ENCODE measurements around the gene GABRD.

The GABRD gene

DNA sequence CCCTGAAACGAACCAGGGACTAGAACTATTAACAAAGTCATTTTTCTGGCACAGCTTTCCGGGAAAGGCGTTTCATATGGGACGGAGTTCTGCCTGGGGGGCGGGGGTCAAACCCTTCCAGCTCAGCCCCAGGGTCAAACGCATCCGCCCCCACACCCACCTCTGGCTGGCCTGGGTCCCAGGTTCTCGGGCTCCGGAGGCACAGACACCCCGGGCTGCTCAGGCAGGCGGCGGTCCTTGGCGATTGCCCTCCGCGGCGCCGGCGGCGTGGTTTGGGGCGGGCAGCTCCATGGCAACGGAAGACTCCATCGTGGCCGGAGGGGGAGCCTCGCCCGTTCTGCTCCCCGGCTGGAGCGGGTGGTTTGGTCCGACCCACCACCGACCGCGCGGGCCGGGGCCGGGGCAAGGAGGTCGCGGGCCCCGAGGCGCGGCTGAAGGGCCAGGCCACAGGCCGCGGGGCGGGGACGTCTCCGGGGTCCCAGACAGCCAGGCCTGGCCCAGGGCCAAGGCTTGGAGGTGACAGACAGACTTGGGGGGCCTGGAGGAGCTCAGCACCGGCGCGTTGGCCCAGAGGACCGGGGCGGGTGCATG, 15.5 kb upstream of the GABRD start, which contains the start of gene CFAP74:
Gene CFAP74 (minus strand): TSS at position 246 of the 591 bp plus-strand sequence. CDS start 12,830 bp downstream, outside the sequence.
- no peaks in the 10 kb centered on the region for H3K36me3 ChIP-seq
- no peaks in the 10 kb centered on the region for H3K9me3 ChIP-seq
- H3K4me1 ChIP-seq (ENCODE audit: control insufficient read depth in 1 of 2, insufficient read depth in 1 of 2, low read depth in 1 of 2, low read length in 1 of 2) = no peaks in the 10 kb centered on the region
- TF ChIP-seq, protein P1, sequence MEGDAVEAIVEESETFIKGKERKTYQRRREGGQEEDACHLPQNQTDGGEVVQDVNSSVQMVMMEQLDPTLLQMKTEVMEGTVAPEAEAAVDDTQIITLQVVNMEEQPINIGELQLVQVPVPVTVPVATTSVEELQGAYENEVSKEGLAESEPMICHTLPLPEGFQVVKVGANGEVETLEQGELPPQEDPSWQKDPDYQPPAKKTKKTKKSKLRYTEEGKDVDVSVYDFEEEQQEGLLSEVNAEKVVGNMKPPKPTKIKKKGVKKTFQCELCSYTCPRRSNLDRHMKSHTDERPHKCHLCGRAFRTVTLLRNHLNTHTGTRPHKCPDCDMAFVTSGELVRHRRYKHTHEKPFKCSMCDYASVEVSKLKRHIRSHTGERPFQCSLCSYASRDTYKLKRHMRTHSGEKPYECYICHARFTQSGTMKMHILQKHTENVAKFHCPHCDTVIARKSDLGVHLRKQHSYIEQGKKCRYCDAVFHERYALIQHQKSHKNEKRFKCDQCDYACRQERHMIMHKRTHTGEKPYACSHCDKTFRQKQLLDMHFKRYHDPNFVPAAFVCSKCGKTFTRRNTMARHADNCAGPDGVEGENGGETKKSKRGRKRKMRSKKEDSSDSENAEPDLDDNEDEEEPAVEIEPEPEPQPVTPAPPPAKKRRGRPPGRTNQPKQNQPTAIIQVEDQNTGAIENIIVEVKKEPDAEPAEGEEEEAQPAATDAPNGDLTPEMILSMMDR (IDR thresholded peaks at IDR 0.05) = no peak
- H3K4me3 ChIP-seq (ENCODE audit: low read depth in 1 of 2, low read length in 1 of 2) = no peak within 1 kb of the TSS
- peaks cover 83% of the 10 kb centered on the region for H3K27me3 ChIP-seq
- H3K27ac ChIP-seq = no peak within 1 kb of the TSS

DNA sequence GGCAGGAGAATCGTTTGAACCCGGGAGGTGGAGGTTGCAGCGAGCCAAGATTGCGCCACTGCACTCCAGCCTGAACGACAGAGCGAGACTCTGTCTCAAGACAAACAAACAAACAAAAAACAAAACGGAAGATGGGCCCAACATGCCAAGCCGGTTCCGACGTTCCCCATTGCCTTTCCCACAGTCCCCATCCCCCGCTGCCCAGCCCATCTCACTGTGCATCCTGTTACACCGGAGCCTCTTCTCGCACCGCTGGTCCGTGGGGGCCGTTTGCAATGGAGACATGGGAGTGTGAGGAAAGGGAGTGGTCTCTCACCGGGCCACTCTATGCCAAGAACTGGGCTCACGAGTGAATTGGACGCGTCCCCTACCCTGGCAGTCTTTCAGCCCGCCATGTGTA, 14.3 kb upstream of the GABRD start:
- H3K36me3 ChIP-seq = no peaks in the 10 kb centered on the region
- no peak overlapping the region for H3K27ac ChIP-seq
- H3K4me3 ChIP-seq (ENCODE audit: low read depth in 1 of 2, low read length in 1 of 2) = no peak overlapping the region
- H3K9me3 ChIP-seq = no peaks in the 10 kb centered on the region
- peaks cover 91% of the 10 kb centered on the region for H3K27me3 ChIP-seq
- TF ChIP-seq, protein P1 (IDR thresholded peaks at IDR 0.05) = no peak
- H3K4me1 ChIP-seq (ENCODE audit: control insufficient read depth in 1 of 2, insufficient read depth in 1 of 2, low read depth in 1 of 2, low read length in 1 of 2) = no peaks in the 10 kb centered on the region

DNA sequence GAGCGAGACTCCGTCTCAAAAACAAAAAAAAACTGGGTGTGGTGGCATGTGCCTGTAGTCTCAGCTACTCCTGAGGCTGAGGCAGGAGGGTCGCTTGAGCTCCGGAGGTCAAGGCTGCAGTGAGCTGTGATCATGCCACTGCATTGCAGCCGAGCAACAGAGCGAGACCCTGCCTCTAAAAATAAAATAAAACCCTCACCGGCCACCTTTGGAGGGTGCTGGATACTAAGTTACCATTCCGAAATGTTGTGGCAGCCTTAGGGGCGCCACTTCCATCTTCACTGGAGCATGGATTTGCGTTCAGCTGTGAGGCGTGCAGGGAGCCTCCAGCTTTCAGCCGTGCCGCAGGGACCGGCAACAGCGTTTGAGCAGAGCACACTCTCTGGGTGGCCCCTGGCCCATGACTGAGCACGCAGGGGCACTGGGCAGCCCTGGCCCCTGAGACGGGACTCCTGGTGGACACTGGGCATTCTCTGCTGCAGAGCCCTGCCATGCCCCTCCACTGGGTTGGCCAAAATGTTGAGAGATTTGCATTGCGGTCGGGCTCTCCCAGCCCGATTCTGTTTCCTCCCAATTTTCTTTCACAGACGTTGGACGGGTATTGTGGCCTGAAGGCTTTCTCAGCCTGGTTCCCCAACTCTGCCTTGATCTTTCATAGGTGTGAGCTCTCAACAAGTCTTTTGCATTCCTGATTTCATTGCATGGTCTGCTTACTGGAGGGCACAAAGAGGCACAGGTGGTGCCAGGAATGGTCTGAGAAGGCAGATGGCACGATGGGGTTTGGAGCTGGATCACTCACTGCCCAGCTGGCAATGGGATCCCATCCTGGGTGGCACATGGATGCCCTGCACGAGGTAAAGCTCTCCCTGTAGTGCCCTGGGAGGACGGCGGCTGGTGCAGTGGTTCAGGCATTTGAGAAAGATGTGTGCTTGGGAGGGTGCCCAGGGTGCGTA, 9.8 kb upstream of the GABRD start:
- TF ChIP-seq, protein P1 (IDR thresholded peaks at IDR 0.05) = no peak
- H3K4me3 ChIP-seq (ENCODE audit: low read depth in 1 of 2, low read length in 1 of 2) = no peak overlapping the region
- peaks cover 87% of the 10 kb centered on the region for H3K27me3 ChIP-seq
- H3K36me3 ChIP-seq = no peaks in the 10 kb centered on the region
- no peaks in the 10 kb centered on the region for H3K9me3 ChIP-seq
- H3K27ac ChIP-seq = no peak overlapping the region
- no peaks in the 10 kb centered on the region for H3K4me1 ChIP-seq (ENCODE audit: control insufficient read depth in 1 of 2, insufficient read depth in 1 of 2, low read depth in 1 of 2, low read length in 1 of 2)

DNA sequence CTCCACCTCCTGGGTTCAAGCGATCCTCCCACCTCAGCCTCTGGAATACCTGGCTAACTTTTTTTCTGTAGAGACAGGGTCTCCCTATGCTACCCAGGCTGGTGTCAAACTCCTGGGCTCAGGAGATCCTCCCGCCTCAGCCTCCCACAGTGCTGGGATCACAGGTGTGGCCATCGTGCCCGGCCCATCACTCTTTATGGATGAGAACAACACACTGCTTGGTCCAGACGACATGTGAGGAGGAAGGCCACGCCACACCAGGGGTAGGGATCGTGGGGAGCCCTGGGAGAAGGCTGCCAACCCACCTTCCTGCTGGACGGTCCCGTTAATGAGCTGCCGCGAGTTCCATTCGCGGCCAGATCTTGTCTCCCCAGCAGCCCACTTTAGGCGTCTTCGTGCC, 5.0 kb upstream of the GABRD start:
- peaks cover 87% of the 10 kb centered on the region for H3K27me3 ChIP-seq
- no peaks in the 10 kb centered on the region for H3K36me3 ChIP-seq
- H3K27ac ChIP-seq = no peak overlapping the region
- TF ChIP-seq, protein P1 (IDR thresholded peaks at IDR 0.05) = no peak
- H3K4me3 ChIP-seq (ENCODE audit: low read depth in 1 of 2, low read length in 1 of 2) = no peak overlapping the region
- H3K4me1 ChIP-seq (ENCODE audit: control insufficient read depth in 1 of 2, insufficient read depth in 1 of 2, low read depth in 1 of 2, low read length in 1 of 2) = no peaks in the 10 kb centered on the region
- no peaks in the 10 kb centered on the region for H3K9me3 ChIP-seq

DNA sequence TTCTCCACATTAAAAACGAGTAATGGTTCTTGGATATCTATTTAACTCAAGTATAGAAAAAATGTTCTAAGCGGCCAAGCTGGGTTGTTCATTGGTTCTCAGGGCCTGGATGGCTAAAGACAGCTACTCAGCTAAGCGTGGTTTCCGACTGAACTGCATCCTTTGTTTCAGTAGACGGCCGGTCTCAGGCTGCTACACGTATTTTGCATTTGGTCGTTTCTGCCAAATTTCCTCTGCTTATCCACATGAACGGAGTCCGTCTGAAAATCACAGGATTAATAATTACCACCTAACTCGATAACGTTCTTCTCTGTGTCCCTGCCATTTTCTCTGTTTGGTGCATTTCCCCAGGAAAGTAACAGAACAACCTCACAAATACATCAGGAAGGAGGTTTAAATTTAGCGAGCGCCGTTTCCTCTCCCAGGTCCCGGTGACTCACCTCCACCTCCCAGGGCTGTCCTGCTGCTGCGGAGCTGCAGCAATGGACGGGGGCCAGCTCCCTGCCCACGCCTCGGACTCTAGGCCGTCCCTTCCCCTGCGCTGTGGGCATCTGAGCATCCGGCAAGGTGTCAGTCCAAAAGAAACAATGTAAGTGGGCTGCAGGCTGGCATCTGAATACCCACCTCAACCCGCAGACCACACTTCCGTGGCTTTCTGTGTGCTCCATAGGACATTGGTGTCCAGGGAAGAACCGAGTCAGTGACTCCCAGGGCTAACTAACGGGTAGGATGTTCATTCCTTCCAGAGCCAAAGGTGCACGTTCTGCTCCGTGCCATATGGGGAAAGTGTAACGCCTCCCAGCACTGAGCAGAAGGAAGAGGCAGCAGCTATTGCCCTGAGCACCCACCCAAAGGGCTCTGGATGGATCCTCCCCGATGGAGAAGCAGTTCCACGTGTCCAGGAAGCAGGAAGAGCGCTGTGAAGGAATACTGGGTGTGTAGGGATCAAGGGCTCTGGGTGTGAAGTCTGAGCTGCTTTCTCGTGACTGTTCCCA, 4.1 kb upstream of the GABRD start:
- peaks cover 92% of the 10 kb centered on the region for H3K27me3 ChIP-seq
- H3K9me3 ChIP-seq = no peaks in the 10 kb centered on the region
- H3K4me1 ChIP-seq (ENCODE audit: control insufficient read depth in 1 of 2, insufficient read depth in 1 of 2, low read depth in 1 of 2, low read length in 1 of 2) = no peaks in the 10 kb centered on the region
- TF ChIP-seq, protein P1 (IDR thresholded peaks at IDR 0.05) = no peak
- H3K4me3 ChIP-seq (ENCODE audit: low read depth in 1 of 2, low read length in 1 of 2) = no peak overlapping the region
- H3K36me3 ChIP-seq = no peaks in the 10 kb centered on the region
- H3K27ac ChIP-seq = no peak overlapping the region

All from neutrophil (primary cell).